A673 (cell line): ENCODE data around the gene UFC1. TPM values are rescaled to one million over a fixed set of nuclear protein-coding genes. Genes with fewer than 3 reads are reported as not detected.

Experiments
- BruUV-seq: library from RNA; stranded (reverse); fragments of 400-500 nt; replicated peaks from 2 replicates; lab custom pipeline; 2021; lab: Mats Ljungman, UMichigan
- CTCF ChIA-PET: fragments of 300-600 bp; sonication (Branson Sonifier 250); formaldehyde crosslinking; loops from one replicate; lab custom pipeline; 2022; ENCODE audit warnings: antibody characterized with exemption; lab: Charles Lee
- POLR2A ChIA-PET: fragments of 300-600 bp; sonication (Branson Sonifier 250); formaldehyde crosslinking; loops from one replicate; lab custom pipeline; 2022; ENCODE audit warnings: antibody characterized with exemption; ENCODE audit not compliant: low non-redundant PET; lab: Charles Lee
- DNase-seq: peaks from one replicate; pipeline ENCODE4 v3.0.0-alpha.2; 2015; ENCODE audit warnings: low spot score
- H3K27ac ChIP-seq: fragments of 200-600 bp; sonication (generic); 2 replicates; pipeline ENCODE4 v1.5.1; 2016; ENCODE audit warnings: mixed run types, low read depth, mild to moderate bottlenecking, mixed read lengths, antibody characterized with exemption, low read length; ENCODE audit not compliant: poor library complexity, severe bottlenecking
- H3K27me3 ChIP-seq: fragments of 200-600 bp; sonication (generic); replicated peaks from 2 replicates; pipeline ENCODE4 v1.6.1; 2017; ENCODE audit warnings: mixed run types, low read depth, mild to moderate bottlenecking, mixed read lengths, antibody characterized with exemption, low read length; ENCODE audit not compliant: insufficient read depth, poor library complexity
- H3K36me3 ChIP-seq: fragments of 200-600 bp; sonication (generic); 2 replicates; pipeline ENCODE4 v1.6.1; 2016; ENCODE audit warnings: mixed run types, mild to moderate bottlenecking, mixed read lengths, antibody characterized with exemption, low read length; ENCODE audit not compliant: insufficient read depth, poor library complexity, severe bottlenecking
- H3K4me1 ChIP-seq: fragments of 200-600 bp; sonication (generic); 2 replicates; pipeline ENCODE4 v1.6.1; 2017; ENCODE audit warnings: mixed run types, mild to moderate bottlenecking, mixed read lengths, antibody characterized with exemption, low read length; ENCODE audit not compliant: insufficient read depth, poor library complexity, severe bottlenecking
- H3K4me3 ChIP-seq: fragments of 200-600 bp; sonication (generic); 2 replicates; pipeline ENCODE4 v1.5.1; 2016; ENCODE audit warnings: low read depth, mixed run types, mild to moderate bottlenecking, mixed read lengths, low read length; ENCODE audit not compliant: poor library complexity, severe bottlenecking
- H3K9me3 ChIP-seq: fragments of 200-600 bp; sonication (generic); 2 replicates; pipeline ENCODE4 v1.6.1; 2016; ENCODE audit warnings: mixed run types, low read depth, mild to moderate bottlenecking, mixed read lengths, antibody characterized with exemption, low read length; ENCODE audit not compliant: poor library complexity, severe bottlenecking
- CTCF ChIP-seq: fragments of 300-800, 200-600 bp; sonication (generic); conservative IDR thresholded peaks from 2 replicates; pipeline ENCODE4 v1.5.1; 2017; ENCODE audit warnings: low read depth, mild to moderate bottlenecking, antibody characterized with exemption, low read length, moderate library complexity, mixed read lengths
- EZH2 ChIP-seq: fragments of 200-600 bp; sonication (generic); IDR thresholded peaks from 2 replicates; pipeline ENCODE4 v1.6.1; 2017; ENCODE audit warnings: borderline replicate concordance, low read depth, mild to moderate bottlenecking, mixed read lengths, antibody characterized with exemption, low read length; ENCODE audit not compliant: poor library complexity, severe bottlenecking
- intact Hi-C: fragments of 100-400 bp; cut with micrococcal nuclease; formaldehyde crosslinking; loops from one replicate; pipeline ENCODE4 v1.10.0; 2022; ENCODE audit not compliant: unreplicated experiment
- total RNA-seq: library from RNA; stranded (reverse); gene quantifications from 2 replicates; pipeline ENCODE4 v1.2.3, GENCODE V29; 2021

UFC1 gene
- total RNA-seq, 1 experiment from 2014 or later, result 82.7 TPM

DNA sequence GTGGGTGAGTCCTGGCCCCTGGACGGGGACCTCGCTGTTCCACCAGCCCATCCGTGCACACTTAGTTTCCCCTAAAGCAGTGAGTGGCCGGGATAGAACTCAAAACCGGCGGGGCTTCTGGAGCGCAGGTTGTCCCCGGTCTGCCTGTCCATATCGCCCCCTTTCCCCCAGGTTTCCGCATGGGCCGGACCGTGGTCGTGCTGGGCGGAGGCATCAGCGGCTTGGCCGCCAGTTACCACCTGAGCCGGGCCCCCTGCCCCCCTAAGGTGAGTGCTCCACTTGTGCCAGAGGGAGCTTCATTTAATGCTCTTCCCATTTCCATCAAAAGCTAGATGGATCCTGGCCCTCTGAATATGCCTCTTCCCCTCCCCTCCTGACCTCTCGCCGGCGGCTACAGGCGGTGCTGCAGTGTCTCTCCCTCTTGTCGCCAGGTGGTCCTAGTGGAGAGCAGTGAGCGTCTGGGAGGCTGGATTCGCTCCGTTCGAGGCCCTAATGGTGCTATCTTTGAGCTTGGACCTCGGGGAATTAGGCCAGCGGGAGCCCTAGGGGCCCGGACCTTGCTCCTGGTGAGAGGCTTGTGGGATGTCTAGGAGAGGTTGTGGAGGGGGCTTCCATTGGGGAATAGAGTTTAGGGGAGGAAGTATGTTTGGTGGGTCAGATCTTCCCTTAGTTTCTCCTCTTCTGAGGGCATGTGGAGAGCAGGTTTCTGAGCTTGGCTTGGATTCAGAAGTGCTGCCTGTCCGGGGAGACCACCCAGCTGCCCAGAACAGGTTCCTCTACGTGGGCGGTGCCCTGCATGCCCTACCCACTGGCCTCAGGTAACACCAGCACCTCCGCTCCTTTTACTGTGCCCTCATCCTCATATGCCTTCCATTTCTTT, 13.1 kb downstream of the UFC1 start:
- Histone ChIP-seq H3K27me3 (no peaks in the 10 kb centered on the region), H3K9me3 (no peaks in the 10 kb centered on the region), H3K27ac (peak overlapping the region; percentile 69), H3K4me1 (no peaks in the 10 kb centered on the region), H3K36me3 (peaks cover 45% of the 10 kb centered on the region), H3K4me3 (peak overlapping the region; percentile 83)
- BruUV-seq, result TSS peak; percentile 28
- TF ChIP-seq EZH2, result no peak
- TF ChIP-seq CTCF, result no peak
- ChIA-PET CTCF (interaction anchor here (0.6 to 1.6 kb wide), 5 partner anchors 25 to 125 kb away, joined by 4 to 8 read pairs (median 5); partner anchors contain the start of genes ADAMTS4, NDUFS2 and TOMM40L), POLR2A (interaction anchor here (0.6 kb wide), 2 partner anchors 35 to 188 kb away, joined by 6 to 8 read pairs; no protein-coding TSS in a partner anchor)
- intact Hi-C loops, result no loop called here
- no peak for DNase-seq

DNA sequence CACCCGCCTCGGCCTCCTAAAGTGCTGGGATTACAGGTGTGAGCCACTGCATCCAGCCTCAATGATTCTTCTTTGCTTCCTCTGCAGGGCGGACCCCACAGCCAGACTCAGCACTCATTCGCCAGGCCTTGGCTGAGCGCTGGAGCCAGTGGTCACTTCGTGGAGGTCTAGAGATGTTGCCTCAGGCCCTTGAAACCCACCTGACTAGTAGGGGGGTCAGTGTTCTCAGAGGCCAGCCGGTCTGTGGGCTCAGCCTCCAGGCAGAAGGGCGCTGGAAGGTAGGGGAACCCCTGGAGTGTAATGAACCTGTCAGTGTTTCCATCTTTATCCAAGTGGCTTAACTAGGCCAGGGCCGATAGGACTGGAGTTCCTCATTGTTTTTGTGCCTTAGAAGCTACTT, 15.1 kb downstream of the UFC1 start:
- DNase-seq, result no peak
- Histone ChIP-seq H3K27ac (no peak overlapping the region), H3K27me3 (no peaks in the 10 kb centered on the region), H3K9me3 (no peaks in the 10 kb centered on the region), H3K4me1 (no peaks in the 10 kb centered on the region), H3K36me3 (peaks cover 46% of the 10 kb centered on the region), H3K4me3 (no peak overlapping the region)
- ChIA-PET CTCF (no interaction called here), POLR2A (no interaction called here)
- intact Hi-C loops, result no loop called here
- BruUV-seq, result no TSS peak
- TF ChIP-seq CTCF (no peak), EZH2 (no peak)

- TF ChIP-seq EZH2, result no peak
- TF ChIP-seq CTCF, result peak; percentile 39
- no peaks in the 10 kb centered on the region for H3K9me3 ChIP-seq
- no peak overlapping the region for H3K4me3 ChIP-seq
- DNase-seq, result no peak
- BruUV-seq, result no TSS peak
- CTCF ChIA-PET, result no interaction called here
- peaks cover 56% of the 10 kb centered on the region for H3K36me3 ChIP-seq
- peaks cover under 1% of the 10 kb centered on the region for H3K4me1 ChIP-seq
- intact Hi-C loops, result no loop called here
- H3K27me3 ChIP-seq, result no peaks in the 10 kb centered on the region
- H3K27ac ChIP-seq, result no peak overlapping the region
- POLR2A ChIA-PET, result no interaction called here
Measured at GRCh38 chr1:161171191-161171590, 17.4 kb downstream of the UFC1 start.
